Measurements from ENCODE around the gene MCF2L2. TPM values are rescaled to one million over a fixed set of nuclear protein-coding genes. Genes with fewer than 3 reads are reported as not detected.

Gene MCF2L2
- total RNA-seq, 1 donor from 2014 or later = 1.2 TPM

DNA sequence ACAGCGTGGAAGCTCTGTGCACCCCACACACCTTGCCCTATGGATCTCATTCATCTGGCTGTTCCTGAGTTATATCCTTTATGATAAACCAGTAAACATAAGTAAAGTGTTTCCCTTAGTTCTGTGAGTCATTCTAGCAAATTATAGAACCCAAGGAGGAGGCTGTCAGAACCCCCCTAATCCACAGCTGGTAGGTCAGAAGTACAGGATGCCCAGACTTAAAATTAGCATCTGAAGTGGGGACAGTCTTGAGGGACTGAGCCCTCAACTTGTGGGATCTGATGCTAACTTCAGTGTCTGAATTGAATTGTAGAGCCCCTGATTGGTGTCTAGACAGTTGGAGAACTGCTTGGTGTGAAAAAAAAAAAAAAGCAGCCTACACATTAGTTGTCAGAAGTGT is 100.3 kb downstream of the MCF2L2 start:
- DNase-seq (no peak), ATAC-seq (no peak)
- no peaks in the 10 kb centered on the region for H3K9me3 ChIP-seq
- TF ChIP-seq, protein P1, sequence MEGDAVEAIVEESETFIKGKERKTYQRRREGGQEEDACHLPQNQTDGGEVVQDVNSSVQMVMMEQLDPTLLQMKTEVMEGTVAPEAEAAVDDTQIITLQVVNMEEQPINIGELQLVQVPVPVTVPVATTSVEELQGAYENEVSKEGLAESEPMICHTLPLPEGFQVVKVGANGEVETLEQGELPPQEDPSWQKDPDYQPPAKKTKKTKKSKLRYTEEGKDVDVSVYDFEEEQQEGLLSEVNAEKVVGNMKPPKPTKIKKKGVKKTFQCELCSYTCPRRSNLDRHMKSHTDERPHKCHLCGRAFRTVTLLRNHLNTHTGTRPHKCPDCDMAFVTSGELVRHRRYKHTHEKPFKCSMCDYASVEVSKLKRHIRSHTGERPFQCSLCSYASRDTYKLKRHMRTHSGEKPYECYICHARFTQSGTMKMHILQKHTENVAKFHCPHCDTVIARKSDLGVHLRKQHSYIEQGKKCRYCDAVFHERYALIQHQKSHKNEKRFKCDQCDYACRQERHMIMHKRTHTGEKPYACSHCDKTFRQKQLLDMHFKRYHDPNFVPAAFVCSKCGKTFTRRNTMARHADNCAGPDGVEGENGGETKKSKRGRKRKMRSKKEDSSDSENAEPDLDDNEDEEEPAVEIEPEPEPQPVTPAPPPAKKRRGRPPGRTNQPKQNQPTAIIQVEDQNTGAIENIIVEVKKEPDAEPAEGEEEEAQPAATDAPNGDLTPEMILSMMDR (IDR thresholded peaks at IDR 0.05) = no peak
- intact Hi-C loops (cut with DNase I) = no loop called here
- H3K4me3 ChIP-seq = no peak overlapping the region
- no peaks in the 10 kb centered on the region for H3K36me3 ChIP-seq
- no peaks in the 10 kb centered on the region for H3K4me1 ChIP-seq
- no peak overlapping the region for H3K27ac ChIP-seq
- no peaks in the 10 kb centered on the region for H3K27me3 ChIP-seq

DNA sequence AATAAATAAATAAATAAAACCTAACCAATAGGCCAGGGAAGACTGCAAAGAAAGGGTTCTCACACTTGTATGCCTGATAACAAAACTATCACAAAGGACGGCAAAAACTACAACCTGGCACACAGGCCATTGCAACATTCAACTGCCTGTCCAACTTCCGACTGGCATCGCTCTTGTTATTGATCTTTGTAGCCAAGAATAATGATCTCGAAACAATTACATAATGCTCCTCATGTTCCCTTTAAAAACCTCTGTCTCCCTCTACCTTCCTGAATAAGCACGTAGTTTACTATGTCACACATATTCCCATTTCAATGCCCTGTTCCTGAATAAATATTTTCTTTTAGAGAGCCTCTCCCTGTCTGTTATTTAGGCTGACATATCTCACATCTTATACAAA is 101.1 kb downstream of the MCF2L2 start:
- no peak for DNase-seq
- no peak overlapping the region for H3K4me3 ChIP-seq
- H3K27me3 ChIP-seq = no peaks in the 10 kb centered on the region
- TF ChIP-seq, protein P1 (IDR thresholded peaks at IDR 0.05) = no peak
- H3K4me1 ChIP-seq = no peaks in the 10 kb centered on the region
- no peak overlapping the region for H3K27ac ChIP-seq
- no peaks in the 10 kb centered on the region for H3K36me3 ChIP-seq
- no peaks in the 10 kb centered on the region for H3K9me3 ChIP-seq
- intact Hi-C loops (cut with DNase I) = no loop called here
- no peak for ATAC-seq

DNA sequence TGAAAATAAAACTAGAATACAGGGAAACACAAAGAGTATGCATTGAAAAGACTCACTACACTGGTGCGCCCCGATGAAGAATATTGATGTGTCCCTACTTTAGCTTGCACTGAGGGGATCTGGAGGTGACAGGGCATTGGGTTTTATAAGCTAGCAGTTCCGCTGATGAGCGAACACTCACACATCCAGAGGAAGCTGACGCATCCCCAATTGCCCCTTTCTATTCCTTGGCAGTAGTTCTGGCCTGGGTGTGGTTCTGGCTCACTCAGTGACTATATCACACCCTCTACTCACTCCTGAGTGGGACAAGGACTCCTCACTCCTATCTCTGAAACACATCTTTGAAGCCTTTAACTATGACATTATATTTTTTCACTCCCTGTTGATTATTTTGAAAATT is 104.3 kb downstream of the MCF2L2 start:
- Histone ChIP-seq H3K9me3 (no peaks in the 10 kb centered on the region), H3K4me3 (no peak overlapping the region), H3K27ac (no peak overlapping the region), H3K27me3 (no peaks in the 10 kb centered on the region), H3K36me3 (no peaks in the 10 kb centered on the region), H3K4me1 (no peaks in the 10 kb centered on the region)
- TF ChIP-seq, protein P1 (IDR thresholded peaks at IDR 0.05) = no peak
- intact Hi-C loops (cut with DNase I) = no loop called here
- ATAC-seq = no peak
- DNase-seq = no peak

DNA sequence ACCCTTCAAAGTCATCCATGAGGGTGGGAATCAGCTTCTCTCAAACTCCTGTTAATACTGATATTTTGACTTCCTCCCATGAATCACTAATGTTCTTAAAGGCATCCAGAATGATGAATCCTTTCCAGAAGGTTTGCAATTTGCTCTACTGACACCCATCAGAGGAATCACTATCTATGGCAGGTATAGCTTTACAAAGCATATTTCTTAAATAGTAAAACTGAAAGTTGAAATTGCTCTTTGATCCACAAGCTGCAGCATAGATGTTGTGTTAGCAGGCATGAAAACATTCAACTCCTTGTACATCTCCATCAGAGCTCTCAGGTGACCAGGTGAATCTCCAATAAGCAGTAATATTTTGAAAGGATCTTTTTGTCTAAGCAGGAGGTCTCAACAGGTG is 109.0 kb downstream of the MCF2L2 start:
- Histone ChIP-seq H3K9me3 (no peaks in the 10 kb centered on the region), H3K27me3 (no peaks in the 10 kb centered on the region), H3K4me3 (no peak overlapping the region), H3K36me3 (no peaks in the 10 kb centered on the region), H3K4me1 (no peaks in the 10 kb centered on the region), H3K27ac (no peak overlapping the region)
- ATAC-seq (no peak), DNase-seq (no peak)
- intact Hi-C loops (cut with DNase I) = no loop called here
- TF ChIP-seq, protein P1 (IDR thresholded peaks at IDR 0.05) = no peak

DNA sequence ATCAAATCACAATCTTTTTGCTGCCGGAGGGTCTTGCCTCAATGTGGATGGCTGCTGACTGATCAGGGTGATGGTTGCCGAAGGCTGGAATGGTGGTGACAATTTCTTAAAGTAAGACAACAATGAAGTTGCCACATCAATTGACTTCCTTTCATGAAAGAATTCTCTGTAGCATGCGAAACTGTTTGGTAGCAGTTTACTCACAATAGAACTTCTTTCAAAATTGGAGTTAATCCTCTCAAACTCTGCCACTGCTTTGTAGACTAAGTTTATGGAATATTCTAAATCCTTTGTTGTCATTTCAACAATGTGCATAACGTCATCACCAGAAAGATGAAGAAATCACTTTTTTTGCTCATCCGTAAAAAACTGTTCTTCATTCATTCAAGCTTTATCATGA is 109.5 kb downstream of the MCF2L2 start:
- no peak for ATAC-seq
- H3K27me3 ChIP-seq = no peaks in the 10 kb centered on the region
- TF ChIP-seq, protein P1 (IDR thresholded peaks at IDR 0.05) = no peak
- H3K27ac ChIP-seq = no peak overlapping the region
- no peaks in the 10 kb centered on the region for H3K9me3 ChIP-seq
- H3K4me3 ChIP-seq = no peak overlapping the region
- intact Hi-C loops (cut with DNase I) = no loop called here
- H3K36me3 ChIP-seq = no peaks in the 10 kb centered on the region
- DNase-seq = no peak
- H3K4me1 ChIP-seq = no peaks in the 10 kb centered on the region

Measured in upper lobe of right lung (tissue), 1 donor.